NT2/D1 (cell line): ENCODE data around the gene P2RX2.

Experiments used
- DNase-seq: peaks from one replicate; pipeline ENCODE4 v3.0.0-alpha.2; 2011; ENCODE audit warnings: low read depth, low spot score
- H3K27me3 ChIP-seq: 2 replicates; pipeline ENCODE4 v1.6.0; 2011; ENCODE audit warnings: mild to moderate bottlenecking; ENCODE audit not compliant: insufficient read length, insufficient read depth
- H3K36me3 ChIP-seq: 2 replicates; pipeline ENCODE4 v1.6.1; 2011; ENCODE audit warnings: mild to moderate bottlenecking, low read length, mixed read lengths; ENCODE audit not compliant: insufficient read depth, insufficient read length
- H3K4me1 ChIP-seq: 2 replicates; pipeline ENCODE4 v1.5.1; 2011; ENCODE audit not compliant: insufficient read depth, insufficient read length
- H3K4me3 ChIP-seq: 2 replicates; pipeline ENCODE4 v1.5.1; 2011; ENCODE audit warnings: low read depth; ENCODE audit not compliant: insufficient read length
- H3K9ac ChIP-seq: 2 replicates; pipeline ENCODE4 v1.6.0; 2011; ENCODE audit warnings: low read depth; ENCODE audit not compliant: insufficient read length
- H3K9me3 ChIP-seq: 2 replicates; pipeline ENCODE4 v1.5.1; 2011; ENCODE audit warnings: mild to moderate bottlenecking, low read length; ENCODE audit not compliant: insufficient read depth
- SUZ12 ChIP-seq: IDR thresholded peaks from 2 replicates; pipeline ENCODE4 v1.6.1; 2011; ENCODE audit not compliant: insufficient read length, insufficient read depth; ENCODE audit errors: extremely low read depth
- YY1 ChIP-seq: IDR thresholded peaks from 2 replicates; pipeline ENCODE4 v1.6.1; 2011; ENCODE audit not compliant: insufficient read length, insufficient read depth
- ZNF274 ChIP-seq: IDR thresholded peaks from 2 replicates; pipeline ENCODE4 v1.6.1; 2011; ENCODE audit warnings: mild to moderate bottlenecking, low read depth, low read length

Gene P2RX2

GRCh38 chr12:132618683-132619043, at the start of gene P2RX2:
Gene P2RX2 (plus strand): TSS chr12:132618776. CDS start chr12:132618817, 41 bp downstream.
- Histone ChIP-seq H3K4me1 (peaks cover 12% of the 10 kb centered on the region), H3K9me3 (peaks cover 25% of the 10 kb centered on the region), H3K36me3 (peaks cover 21% of the 10 kb centered on the region), H3K27me3 (peaks cover 47% of the 10 kb centered on the region), H3K9ac (peak within 1 kb of the TSS; percentile 21), H3K4me3 (peak within 1 kb of the TSS; percentile 39)
- DNase-seq: no peak
- TF ChIP-seq YY1 (no peak), ZNF274 (no peak), SUZ12 (no peak)

- no peaks in the 10 kb centered on the region for H3K9me3 ChIP-seq
- H3K27me3 ChIP-seq: peaks cover 20% of the 10 kb centered on the region
- no peaks in the 10 kb centered on the region for H3K4me1 ChIP-seq
- TF ChIP-seq SUZ12 (no peak), YY1 (no peak), ZNF274 (no peak)
- no peak for DNase-seq
- H3K36me3 ChIP-seq: peaks cover 89% of the 10 kb centered on the region
- no peak overlapping the region for H3K4me3 ChIP-seq
- no peak overlapping the region for H3K9ac ChIP-seq
Measured at GRCh38 chr12:132568826-132569480, 49.6 kb upstream of the P2RX2 start.

GRCh38 chr12:132569856-132570480, 48.6 kb upstream of the P2RX2 start:
- DNase-seq: no peak
- no peaks in the 10 kb centered on the region for H3K9me3 ChIP-seq
- no peak overlapping the region for H3K9ac ChIP-seq
- no peaks in the 10 kb centered on the region for H3K4me1 ChIP-seq
- TF ChIP-seq ZNF274 (no peak), SUZ12 (no peak), YY1 (no peak)
- H3K4me3 ChIP-seq: no peak overlapping the region
- H3K36me3 ChIP-seq: peaks cover 93% of the 10 kb centered on the region
- H3K27me3 ChIP-seq: peaks cover 15% of the 10 kb centered on the region

DNA sequence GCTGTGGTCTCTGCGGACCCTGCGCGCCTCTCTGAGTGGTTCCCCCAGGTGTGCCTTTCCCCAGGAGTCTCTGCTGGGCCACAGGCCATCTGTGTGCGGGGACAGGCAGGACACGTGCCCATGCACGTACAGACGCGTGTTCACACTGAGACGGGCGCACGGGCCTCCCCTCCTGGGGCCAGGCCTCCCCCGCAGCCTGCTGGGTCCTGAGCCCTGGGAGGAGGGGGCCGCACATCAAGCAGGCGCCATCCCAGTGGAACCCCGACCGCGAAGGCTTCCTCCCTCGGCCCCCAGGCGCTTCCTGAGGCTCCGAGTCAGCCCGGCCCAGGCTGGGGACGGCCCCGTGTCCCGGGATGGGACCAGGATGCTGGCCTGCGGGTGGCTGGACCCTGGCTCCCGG, 47.9 kb upstream of the P2RX2 start:
- no peak overlapping the region for H3K9ac ChIP-seq
- H3K9me3 ChIP-seq: no peaks in the 10 kb centered on the region
- H3K36me3 ChIP-seq: peaks cover 91% of the 10 kb centered on the region
- no peak for TF ChIP-seq ZNF274
- no peak for TF ChIP-seq YY1
- no peak for TF ChIP-seq SUZ12
- DNase-seq: no peak
- peaks cover 8% of the 10 kb centered on the region for H3K27me3 ChIP-seq
- no peak overlapping the region for H3K4me3 ChIP-seq
- H3K4me1 ChIP-seq: no peaks in the 10 kb centered on the region

DNA sequence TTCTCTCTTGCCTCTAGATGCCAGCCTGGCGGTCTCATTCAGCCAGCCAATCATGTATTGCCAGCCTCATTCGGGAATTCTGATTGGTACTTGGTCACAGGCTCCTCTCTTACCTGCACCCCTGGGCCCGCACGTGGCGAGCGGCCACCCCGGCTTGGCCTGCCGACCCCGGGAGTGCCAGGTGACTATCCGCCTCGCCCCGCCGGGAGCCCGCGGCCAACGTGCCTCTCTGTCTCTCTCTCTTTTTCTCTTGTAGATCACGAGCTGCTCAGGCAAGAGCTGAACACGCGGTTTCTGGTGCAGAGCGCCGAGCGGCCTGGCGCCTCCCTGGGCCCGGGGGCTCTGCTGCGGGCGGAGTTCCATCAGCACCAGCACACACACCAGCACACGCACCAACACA, 47.5 kb upstream of the P2RX2 start:
- TF ChIP-seq YY1 (no peak), ZNF274 (no peak), SUZ12 (no peak)
- H3K27me3 ChIP-seq: peaks cover 5% of the 10 kb centered on the region
- H3K9ac ChIP-seq: no peak overlapping the region
- no peaks in the 10 kb centered on the region for H3K4me1 ChIP-seq
- H3K9me3 ChIP-seq: no peaks in the 10 kb centered on the region
- H3K36me3 ChIP-seq: peaks cover 90% of the 10 kb centered on the region
- DNase-seq: no peak
- H3K4me3 ChIP-seq: no peak overlapping the region

DNA sequence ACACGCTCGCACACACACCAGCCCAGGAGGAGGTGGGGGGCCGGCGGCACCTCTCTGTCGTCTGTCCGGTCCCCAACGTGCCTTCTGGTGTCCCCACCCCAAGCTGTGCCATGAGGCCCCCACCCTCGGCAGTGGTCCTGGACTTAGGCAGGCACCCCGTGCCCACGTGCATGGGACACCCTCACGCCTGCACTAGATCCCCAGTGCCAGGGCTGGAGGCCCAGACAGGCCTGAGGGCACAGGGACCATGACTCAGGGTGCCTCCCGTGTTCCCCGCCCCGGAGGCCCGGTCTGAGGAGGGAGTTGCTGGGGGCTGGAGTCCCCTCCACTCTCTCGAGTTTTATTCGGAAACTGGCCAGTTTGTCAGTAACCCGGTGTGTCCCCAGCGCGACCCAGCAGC, 47.0 kb upstream of the P2RX2 start:
- H3K36me3 ChIP-seq: peaks cover 89% of the 10 kb centered on the region
- no peaks in the 10 kb centered on the region for H3K9me3 ChIP-seq
- DNase-seq: no peak
- H3K9ac ChIP-seq: no peak overlapping the region
- no peak overlapping the region for H3K4me3 ChIP-seq
- H3K4me1 ChIP-seq: no peaks in the 10 kb centered on the region
- peaks cover 5% of the 10 kb centered on the region for H3K27me3 ChIP-seq
- TF ChIP-seq YY1 (no peak), SUZ12 (no peak), ZNF274 (no peak)

- no peak for TF ChIP-seq ZNF274
- TF ChIP-seq YY1: no peak
- TF ChIP-seq SUZ12: no peak
- Histone ChIP-seq H3K36me3 (peaks cover 89% of the 10 kb centered on the region), H3K4me1 (no peaks in the 10 kb centered on the region)
Measured at GRCh38 chr12:132572106-132572505, 46.5 kb upstream of the P2RX2 start.

More at GRCh38 chr12:132572106-132572505, 46.5 kb upstream of the P2RX2 start:
- no peak for DNase-seq
- H3K27me3 ChIP-seq: peaks cover 5% of the 10 kb centered on the region
- no peaks in the 10 kb centered on the region for H3K9me3 ChIP-seq
- no peak overlapping the region for H3K9ac ChIP-seq
- no peak overlapping the region for H3K4me3 ChIP-seq
